ENCODE results near the gene FHIT.

Gene FHIT

DNA sequence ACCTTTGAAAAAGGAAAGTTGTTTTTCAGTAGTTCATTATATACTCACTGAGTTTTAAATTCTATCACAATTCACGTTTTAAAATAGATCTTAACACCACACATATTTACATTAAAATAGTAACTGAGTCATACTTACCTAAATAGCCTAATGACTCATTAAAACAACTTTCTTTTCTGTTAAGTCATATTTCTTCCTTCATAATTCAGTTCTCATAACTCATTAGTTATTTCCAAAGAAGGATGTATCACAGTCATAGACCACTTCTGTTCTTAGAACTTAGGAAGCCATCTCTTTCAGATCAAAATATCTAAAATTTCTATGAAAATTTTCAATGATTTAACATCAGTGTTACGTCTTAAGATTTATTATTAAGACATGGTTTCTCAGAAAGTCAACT lies 885.9 kb downstream of the FHIT start:
- Histone ChIP-seq H3K9ac (ENCODE audit: low read length) (no peak overlapping the region), H3F3A (ENCODE audit: insufficient read depth) (no peaks in the 10 kb centered on the region), H3K9me3 (ENCODE audit: insufficient read depth, low read length) (no peaks in the 10 kb centered on the region), H3K9me2 (replicated peaks; ENCODE audit: insufficient read depth, low read length) (no peaks in the 10 kb centered on the region), H3K79me2 (ENCODE audit: insufficient read depth, low read length) (no peaks in the 10 kb centered on the region), H2AFZ (ENCODE audit: low read depth, low read length, severe bottlenecking) (no peak overlapping the region), H3K36me3 (ENCODE audit: low read length) (no peaks in the 10 kb centered on the region), H4K20me1 (ENCODE audit: low read depth, low read length) (no peaks in the 10 kb centered on the region), H3K4me2 (ENCODE audit: low read depth, low read length, poor library complexity, severe bottlenecking) (no peak overlapping the region), H3K27ac (ENCODE audit: low read depth, low read length) (no peak overlapping the region), H3K4me3 (ENCODE audit: insufficient read depth, low read length, poor library complexity, severe bottlenecking) (no peak overlapping the region), H3K27me3 (ENCODE audit: low read length) (no peaks in the 10 kb centered on the region)
- TF ChIP-seq, protein P1, sequence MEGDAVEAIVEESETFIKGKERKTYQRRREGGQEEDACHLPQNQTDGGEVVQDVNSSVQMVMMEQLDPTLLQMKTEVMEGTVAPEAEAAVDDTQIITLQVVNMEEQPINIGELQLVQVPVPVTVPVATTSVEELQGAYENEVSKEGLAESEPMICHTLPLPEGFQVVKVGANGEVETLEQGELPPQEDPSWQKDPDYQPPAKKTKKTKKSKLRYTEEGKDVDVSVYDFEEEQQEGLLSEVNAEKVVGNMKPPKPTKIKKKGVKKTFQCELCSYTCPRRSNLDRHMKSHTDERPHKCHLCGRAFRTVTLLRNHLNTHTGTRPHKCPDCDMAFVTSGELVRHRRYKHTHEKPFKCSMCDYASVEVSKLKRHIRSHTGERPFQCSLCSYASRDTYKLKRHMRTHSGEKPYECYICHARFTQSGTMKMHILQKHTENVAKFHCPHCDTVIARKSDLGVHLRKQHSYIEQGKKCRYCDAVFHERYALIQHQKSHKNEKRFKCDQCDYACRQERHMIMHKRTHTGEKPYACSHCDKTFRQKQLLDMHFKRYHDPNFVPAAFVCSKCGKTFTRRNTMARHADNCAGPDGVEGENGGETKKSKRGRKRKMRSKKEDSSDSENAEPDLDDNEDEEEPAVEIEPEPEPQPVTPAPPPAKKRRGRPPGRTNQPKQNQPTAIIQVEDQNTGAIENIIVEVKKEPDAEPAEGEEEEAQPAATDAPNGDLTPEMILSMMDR (IDR thresholded peaks at IDR 0.05; ENCODE audit: insufficient read depth, low read length, poor library complexity, severe bottlenecking), result no peak
- no peak for TF ChIP-seq EZH2phosphoT487 (conservative IDR thresholded peaks at IDR 0.05; ENCODE audit: low read length)

DNA sequence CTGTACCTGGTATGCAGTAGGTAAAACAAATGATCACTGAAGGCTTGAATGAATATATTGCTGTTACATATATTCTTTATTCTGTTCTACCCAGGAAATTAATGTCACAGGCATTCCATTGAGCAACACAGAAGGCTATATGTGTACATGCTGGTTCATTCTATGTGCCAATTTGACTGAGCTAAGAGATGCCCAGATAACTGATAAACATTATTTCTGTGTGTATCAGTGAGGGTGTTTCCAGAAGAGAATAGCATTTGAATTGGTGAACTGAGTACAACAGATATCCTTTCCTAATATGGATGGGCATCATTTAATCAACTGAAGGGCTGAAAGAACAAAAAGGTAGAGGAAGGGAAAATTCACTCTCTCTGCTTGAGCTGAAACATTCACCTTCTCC lies 886.8 kb downstream of the FHIT start:
- TF ChIP-seq, protein P1 (IDR thresholded peaks at IDR 0.05; ENCODE audit: insufficient read depth, low read length, poor library complexity, severe bottlenecking), result no peak
- no peak overlapping the region for H3K4me3 ChIP-seq (ENCODE audit: insufficient read depth, low read length, poor library complexity, severe bottlenecking)
- H3K27me3 ChIP-seq (ENCODE audit: low read length), result no peaks in the 10 kb centered on the region
- H3K36me3 ChIP-seq (ENCODE audit: low read length), result no peaks in the 10 kb centered on the region
- no peaks in the 10 kb centered on the region for H3F3A ChIP-seq (ENCODE audit: insufficient read depth)
- no peaks in the 10 kb centered on the region for H3K9me3 ChIP-seq (ENCODE audit: insufficient read depth, low read length)
- no peaks in the 10 kb centered on the region for H3K9me2 ChIP-seq (replicated peaks; ENCODE audit: insufficient read depth, low read length)
- H3K9ac ChIP-seq (ENCODE audit: low read length), result no peak overlapping the region
- H2AFZ ChIP-seq (ENCODE audit: low read depth, low read length, severe bottlenecking), result no peak overlapping the region
- H4K20me1 ChIP-seq (ENCODE audit: low read depth, low read length), result no peaks in the 10 kb centered on the region
- no peak overlapping the region for H3K27ac ChIP-seq (ENCODE audit: low read depth, low read length)
- H3K79me2 ChIP-seq (ENCODE audit: insufficient read depth, low read length), result no peaks in the 10 kb centered on the region
- no peak overlapping the region for H3K4me2 ChIP-seq (ENCODE audit: low read depth, low read length, poor library complexity, severe bottlenecking)

DNA sequence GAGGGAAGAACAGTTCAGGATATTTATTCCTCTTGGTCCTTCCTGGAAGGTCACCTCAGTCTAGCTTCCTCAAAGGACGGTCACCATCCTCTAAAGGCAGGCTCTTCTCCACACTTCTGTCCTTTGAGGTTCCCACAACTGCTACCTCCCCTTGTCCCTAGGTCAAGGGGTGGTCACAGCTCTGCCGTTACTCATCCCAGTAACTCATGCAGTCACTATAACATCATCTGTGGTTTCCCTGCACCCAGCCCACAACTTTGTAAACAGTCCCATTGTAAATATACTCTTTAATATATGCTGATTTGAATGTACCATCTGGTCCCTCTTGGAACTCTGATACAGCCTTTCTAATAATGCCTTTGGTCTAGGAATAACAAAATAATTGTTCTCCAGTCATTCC lies 887.4 kb downstream of the FHIT start:
- no peak overlapping the region for H3K27ac ChIP-seq (ENCODE audit: low read depth, low read length)
- TF ChIP-seq, protein P1 (IDR thresholded peaks at IDR 0.05; ENCODE audit: insufficient read depth, low read length, poor library complexity, severe bottlenecking), result no peak
- TF ChIP-seq EZH2phosphoT487 (conservative IDR thresholded peaks at IDR 0.05; ENCODE audit: low read length), result no peak
- no peaks in the 10 kb centered on the region for H3K79me2 ChIP-seq (ENCODE audit: insufficient read depth, low read length)
- no peaks in the 10 kb centered on the region for H3F3A ChIP-seq (ENCODE audit: insufficient read depth)
- no peaks in the 10 kb centered on the region for H3K9me3 ChIP-seq (ENCODE audit: insufficient read depth, low read length)
- H3K4me2 ChIP-seq (ENCODE audit: low read depth, low read length, poor library complexity, severe bottlenecking), result no peak overlapping the region
- no peaks in the 10 kb centered on the region for H4K20me1 ChIP-seq (ENCODE audit: low read depth, low read length)
- no peak overlapping the region for H2AFZ ChIP-seq (ENCODE audit: low read depth, low read length, severe bottlenecking)
- no peaks in the 10 kb centered on the region for H3K36me3 ChIP-seq (ENCODE audit: low read length)
- no peak overlapping the region for H3K9ac ChIP-seq (ENCODE audit: low read length)
- no peaks in the 10 kb centered on the region for H3K27me3 ChIP-seq (ENCODE audit: low read length)
- H3K4me3 ChIP-seq (ENCODE audit: insufficient read depth, low read length, poor library complexity, severe bottlenecking), result no peak overlapping the region
- no peaks in the 10 kb centered on the region for H3K9me2 ChIP-seq (replicated peaks; ENCODE audit: insufficient read depth, low read length)

DNA sequence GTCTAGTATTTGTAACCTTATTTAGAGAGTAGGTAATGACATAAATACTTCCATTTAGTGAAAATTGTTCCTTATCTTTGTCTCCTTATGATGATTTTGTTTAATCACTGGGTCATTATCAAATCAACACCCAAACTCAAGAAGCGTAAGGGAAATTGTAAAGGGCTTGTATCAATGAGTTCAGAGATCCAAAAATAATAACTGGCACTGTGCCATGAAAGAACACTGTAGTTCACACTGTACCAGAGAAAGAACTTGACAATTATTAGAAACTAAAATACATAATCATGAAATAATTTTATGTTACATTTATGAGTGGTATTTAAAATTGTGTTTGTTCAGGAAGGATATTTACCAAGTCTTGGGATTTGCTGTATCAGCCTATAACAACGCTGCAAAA lies 895.4 kb downstream of the FHIT start:
- Histone ChIP-seq H3K27me3 (ENCODE audit: low read length) (no peaks in the 10 kb centered on the region), H3K9me3 (ENCODE audit: insufficient read depth, low read length) (no peaks in the 10 kb centered on the region), H3K9me2 (replicated peaks; ENCODE audit: insufficient read depth, low read length) (no peaks in the 10 kb centered on the region), H2AFZ (ENCODE audit: low read depth, low read length, severe bottlenecking) (no peak overlapping the region), H3K36me3 (ENCODE audit: low read length) (no peaks in the 10 kb centered on the region), H3K79me2 (ENCODE audit: insufficient read depth, low read length) (no peaks in the 10 kb centered on the region), H3K9ac (ENCODE audit: low read length) (no peak overlapping the region), H3K4me2 (ENCODE audit: low read depth, low read length, poor library complexity, severe bottlenecking) (no peak overlapping the region), H3K4me3 (ENCODE audit: insufficient read depth, low read length, poor library complexity, severe bottlenecking) (no peak overlapping the region), H3F3A (ENCODE audit: insufficient read depth) (no peaks in the 10 kb centered on the region), H4K20me1 (ENCODE audit: low read depth, low read length) (no peaks in the 10 kb centered on the region), H3K27ac (ENCODE audit: low read depth, low read length) (no peak overlapping the region)
- TF ChIP-seq, protein P1 (IDR thresholded peaks at IDR 0.05; ENCODE audit: insufficient read depth, low read length, poor library complexity, severe bottlenecking), result no peak
- TF ChIP-seq EZH2phosphoT487 (conservative IDR thresholded peaks at IDR 0.05; ENCODE audit: low read length), result no peak
